GM12878 (cell line): Measurements from ENCODE around the gene KIF12. TPM values are rescaled to one million over a fixed set of nuclear protein-coding genes. Genes with fewer than 3 reads are reported as not detected.

Source experiments
- ATAC-seq: fragments of 200-7000 bp; cut with Tn5 transposase; 3 replicates; pipeline ENCODE4 v1.9.1; 2020; ENCODE audit warnings: mild to moderate bottlenecking, moderate library complexity
- BruUV-seq: library from RNA; stranded (reverse); fragments of 400-500 nt; replicated peaks from 2 replicates; lab custom pipeline; 2021; lab: Mats Ljungman, UMichigan
- CTCF ChIA-PET: fragments of 300-600 bp; sonication (Branson Sonifier 250); formaldehyde crosslinking; extraction: SDS; loops from one replicate; lab custom pipeline; 2021; ENCODE audit warnings: inconsistent platforms; lab: Yijun Ruan, JAX
- POLR2A ChIA-PET: fragments of 350-600 bp; formaldehyde crosslinking; extraction: SDS; loops from one replicate; lab custom pipeline; 2021; ENCODE audit warnings: inconsistent platforms; lab: Charles Lee
- RAD21 ChIA-PET: fragments of 300-600 bp; sonication (Branson Sonifier 250); formaldehyde crosslinking; loops from one replicate; lab custom pipeline; 2023; ENCODE audit warnings: antibody characterized with exemption; ENCODE audit not compliant: unreplicated experiment; lab: Charles Lee
- SMC1A ChIA-PET: fragments of 300-600 bp; sonication (Branson Sonifier 250); formaldehyde crosslinking; loops from one replicate; lab custom pipeline; 2023; ENCODE audit not compliant: unreplicated experiment, uncharacterized antibody; lab: Charles Lee
- DNase-seq: peaks from one replicate; pipeline ENCODE4 v3.0.0-alpha.2; 2011; ENCODE audit warnings: low read depth, low spot score
- FAIRE-seq: peaks from 3 replicates; lab custom pipeline; 2011; peaks lifted over from hg19 to GRCh38; lab: Jason Lieb, UNC
- H2AFZ ChIP-seq: 2 replicates; pipeline ENCODE4 v1.6.0; 2011; ENCODE audit warnings: low read depth, low read length, control low read depth; ENCODE audit not compliant: control insufficient read depth
- H3K27ac ChIP-seq: 2 replicates; pipeline ENCODE4 v1.5.1; 2011; ENCODE audit warnings: control low read depth; ENCODE audit not compliant: control insufficient read depth, insufficient read depth
- H3K27me3 ChIP-seq, 2 experiments: replicated peaks in 1 of 2; 2 replicates each; pipeline versions ENCODE4 v1.6.0 to v1.6.1; 2011; ENCODE audit warnings: low read length in 1 of 2; ENCODE audit not compliant: control insufficient read depth in 2 of 2, insufficient read depth in 2 of 2
- H3K36me3 ChIP-seq, 2 experiments: 2 replicates each; pipeline ENCODE4 v1.5.1; 2011; ENCODE audit warnings: low read length in 1 of 2; ENCODE audit not compliant: control insufficient read depth in 2 of 2, insufficient read depth in 2 of 2
- H3K4me1 ChIP-seq: 2 replicates; pipeline ENCODE4 v1.6.1; 2011; ENCODE audit warnings: mild to moderate bottlenecking, low read length, moderate library complexity, mixed read lengths; ENCODE audit not compliant: control insufficient read depth, insufficient read depth
- H3K4me2 ChIP-seq: 2 replicates; pipeline ENCODE4 v1.6.0; 2011; ENCODE audit warnings: control low read depth; ENCODE audit not compliant: control insufficient read depth, insufficient read depth
- H3K4me3 ChIP-seq: fragments of 200-600 bp; sonication (generic); 2 replicates; pipeline ENCODE4 v1.5.1; 2016
- H3K79me2 ChIP-seq: 2 replicates; pipeline ENCODE4 v1.6.0; 2011; ENCODE audit warnings: low read length; ENCODE audit not compliant: control insufficient read depth, insufficient read depth
- H3K9ac ChIP-seq: 2 replicates; pipeline ENCODE4 v1.8.0; 2011; ENCODE audit warnings: low read length, control low read depth, mixed read lengths; ENCODE audit not compliant: control insufficient read depth, insufficient read depth
- H3K9me3 ChIP-seq: replicated peaks from 3 replicates; pipeline ENCODE4 v1.5.1; 2011; ENCODE audit warnings: mild to moderate bottlenecking, low read length; ENCODE audit not compliant: control insufficient read depth, insufficient read depth
- H4K20me1 ChIP-seq: 2 replicates; pipeline ENCODE4 v1.6.0; 2011; ENCODE audit not compliant: control insufficient read depth, insufficient read depth
- CBFB ChIP-seq: IDR thresholded peaks from 2 replicates; pipeline ENCODE4 v1.6.1; 2016; ENCODE audit warnings: antibody characterized with exemption, low read depth
- CEBPB ChIP-seq, 2 experiments: fragments of 150-350 bp in 1 of 2; IDR thresholded peaks; 2 replicates each; pipeline ENCODE4 v1.6.1; 2012 to 2014; ENCODE audit warnings: low read depth in 2 of 2, low read length in 2 of 2, borderline replicate concordance in 1 of 2, inconsistent platforms in 1 of 2
- CHD1 ChIP-seq: IDR thresholded peaks from 2 replicates; pipeline ENCODE4 v1.6.1; 2012; ENCODE audit warnings: low read depth, low read length, improper control_type of control experiment
- CREM ChIP-seq: IDR thresholded peaks from 2 replicates; pipeline ENCODE4 v1.6.1; 2014; ENCODE audit warnings: antibody characterized with exemption, low read depth
- FOXM1 ChIP-seq: IDR thresholded peaks from 2 replicates; pipeline ENCODE4 v1.6.1; 2012; ENCODE audit warnings: low read depth, mild to moderate bottlenecking, inconsistent platforms, low read length, moderate library complexity
- NFYB ChIP-seq: IDR thresholded peaks from 2 replicates; pipeline ENCODE4 v1.6.1; 2011; ENCODE audit warnings: low read depth, mild to moderate bottlenecking, low read length, improper control_type of control experiment, moderate library complexity; ENCODE audit not compliant: insufficient read depth
- RAD21 ChIP-seq: IDR thresholded peaks from 2 replicates; pipeline ENCODE4 v1.6.1; 2011; ENCODE audit warnings: mild to moderate bottlenecking, low read depth, low read length, moderate library complexity; ENCODE audit not compliant: insufficient read depth
- TARDBP ChIP-seq: IDR thresholded peaks from 2 replicates; pipeline ENCODE4 v1.6.1; 2016; ENCODE audit warnings: borderline replicate concordance
- TCF12 ChIP-seq: IDR thresholded peaks from 2 replicates; pipeline ENCODE4 v1.6.1; 2011; ENCODE audit warnings: low read depth, mild to moderate bottlenecking, low read length
- TCF3 ChIP-seq: IDR thresholded peaks from 2 replicates; pipeline ENCODE4 v1.6.1; 2012; ENCODE audit warnings: low read depth, mild to moderate bottlenecking, low read length, borderline replicate concordance; ENCODE audit not compliant: insufficient read depth
- whole genome bisulfite sequencing: methylation state at CpG from one replicate; pipeline ENCODE4 v1.1.6; 2016; ENCODE audit warnings: low lambda C conversion rate; ENCODE audit not compliant: insufficient replicate concordance, insufficient coverage; ENCODE audit errors: missing lambda C conversion rate; 5-methylcytosine and 5-hydroxymethylcytosine counted together
- in situ Hi-C: fragments of 300-500 bp; cut with MboI; formaldehyde crosslinking; loops from 9 replicates; pipeline ENCODE4 v1.14.3; 2018; ENCODE audit warnings: mixed read lengths
- intact Hi-C: fragments of 100-400 bp; cut with micrococcal nuclease; formaldehyde crosslinking; loops from one replicate; pipeline ENCODE4 v1.14.2; 2022; ENCODE audit not compliant: unreplicated experiment
- polyA plus RNA-seq, 11 experiments: library from polyadenylated mRNA; depleted of rRNA in 4 of 11; unstranded in 6 of 11; stranded (reverse) in 5 of 11; fragments of >200 nt; fragmentation: Nextera tagmentation in 4 of 11; fragmentation: Illumina TruSeq in 1 of 11; extraction: Ambion mirVana in 4 of 11; extraction: Trizol in 1 of 11; gene quantifications; 1 replicate in 1 of 11; 2 replicates in 10 of 11; pipeline versions ENCODE4 v1.2.1 to v1.2.3, GENCODE V29; 2011 to 2016; ENCODE audit warnings: inconsistent platforms in 2 of 11, missing spikeins in 2 of 11, low read depth in 1 of 11
- total RNA-seq, 4 experiments: library from RNA; depleted of rRNA in 3 of 4; stranded (reverse); fragments of >200 nt in 3 of 4; fragmentation: Illumina TruSeq in 1 of 4; extraction: Trizol in 1 of 4; gene quantifications; 2 replicates each; pipeline versions ENCODE4 v1.2.1 to v1.2.3, GENCODE V29; 2013 to 2021
- TF ChIP-seq, protein P1 (sequence below): fragments of 450-650 bp; IDR thresholded peaks from 2 replicates; pipeline ENCODE4 v1.6.1; 2018; ENCODE audit warnings: mild to moderate bottlenecking, low read depth, moderate library complexity; ENCODE audit not compliant: partially characterized antibody
- TF ChIP-seq, protein P2 (sequence below): IDR thresholded peaks from 2 replicates; pipeline ENCODE4 v1.6.1; 2012; ENCODE audit warnings: improper control_type of control experiment, low read depth, low read length; ENCODE audit not compliant: insufficient replicate concordance
- TF ChIP-seq, protein P3 (sequence below): fragments of 450-650 bp; IDR thresholded peaks from 2 replicates; pipeline ENCODE4 v1.6.1; 2017; ENCODE audit warnings: borderline replicate concordance

KIF12 gene
- total and polyA plus RNA-seq, 10 of the 15 experiments (the other 5 are each of a cell fraction or from before 2014, with no cell fraction given), result not detected

DNA sequence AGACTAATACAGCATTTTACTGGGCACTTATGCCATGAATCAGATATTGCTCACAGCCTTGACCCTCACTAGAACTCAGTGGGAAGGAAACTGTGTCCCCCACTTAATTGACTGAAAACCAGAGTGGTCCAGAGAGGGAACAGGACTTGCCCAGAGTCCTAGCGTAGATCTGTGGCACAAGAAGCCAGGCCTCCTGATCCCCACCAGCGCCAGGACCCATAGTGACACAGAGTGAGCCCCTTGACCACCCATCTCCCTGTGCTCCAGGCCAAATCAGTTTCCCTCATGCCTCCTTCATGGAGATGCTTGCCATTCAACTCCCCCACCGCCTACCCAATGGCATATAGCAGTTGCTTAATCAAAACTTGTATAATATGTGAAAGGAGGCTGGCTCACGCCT is 8.3 kb downstream of the KIF12 start (continued):
- TF ChIP-seq, protein P1, sequence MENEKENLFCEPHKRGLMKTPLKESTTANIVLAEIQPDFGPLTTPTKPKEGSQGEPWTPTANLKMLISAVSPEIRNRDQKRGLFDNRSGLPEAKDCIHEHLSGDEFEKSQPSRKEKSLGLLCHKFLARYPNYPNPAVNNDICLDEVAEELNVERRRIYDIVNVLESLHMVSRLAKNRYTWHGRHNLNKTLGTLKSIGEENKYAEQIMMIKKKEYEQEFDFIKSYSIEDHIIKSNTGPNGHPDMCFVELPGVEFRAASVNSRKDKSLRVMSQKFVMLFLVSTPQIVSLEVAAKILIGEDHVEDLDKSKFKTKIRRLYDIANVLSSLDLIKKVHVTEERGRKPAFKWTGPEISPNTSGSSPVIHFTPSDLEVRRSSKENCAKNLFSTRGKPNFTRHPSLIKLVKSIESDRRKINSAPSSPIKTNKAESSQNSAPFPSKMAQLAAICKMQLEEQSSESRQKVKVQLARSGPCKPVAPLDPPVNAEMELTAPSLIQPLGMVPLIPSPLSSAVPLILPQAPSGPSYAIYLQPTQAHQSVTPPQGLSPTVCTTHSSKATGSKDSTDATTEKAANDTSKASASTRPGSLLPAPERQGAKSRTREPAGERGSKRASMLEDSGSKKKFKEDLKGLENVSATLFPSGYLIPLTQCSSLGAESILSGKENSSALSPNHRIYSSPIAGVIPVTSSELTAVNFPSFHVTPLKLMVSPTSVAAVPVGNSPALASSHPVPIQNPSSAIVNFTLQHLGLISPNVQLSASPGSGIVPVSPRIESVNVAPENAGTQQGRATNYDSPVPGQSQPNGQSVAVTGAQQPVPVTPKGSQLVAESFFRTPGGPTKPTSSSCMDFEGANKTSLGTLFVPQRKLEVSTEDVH, result no peak
- TF ChIP-seq RAD21 (no peak), CHD1 (no peak), CBFB (no peak), TARDBP (no peak)

DNA sequence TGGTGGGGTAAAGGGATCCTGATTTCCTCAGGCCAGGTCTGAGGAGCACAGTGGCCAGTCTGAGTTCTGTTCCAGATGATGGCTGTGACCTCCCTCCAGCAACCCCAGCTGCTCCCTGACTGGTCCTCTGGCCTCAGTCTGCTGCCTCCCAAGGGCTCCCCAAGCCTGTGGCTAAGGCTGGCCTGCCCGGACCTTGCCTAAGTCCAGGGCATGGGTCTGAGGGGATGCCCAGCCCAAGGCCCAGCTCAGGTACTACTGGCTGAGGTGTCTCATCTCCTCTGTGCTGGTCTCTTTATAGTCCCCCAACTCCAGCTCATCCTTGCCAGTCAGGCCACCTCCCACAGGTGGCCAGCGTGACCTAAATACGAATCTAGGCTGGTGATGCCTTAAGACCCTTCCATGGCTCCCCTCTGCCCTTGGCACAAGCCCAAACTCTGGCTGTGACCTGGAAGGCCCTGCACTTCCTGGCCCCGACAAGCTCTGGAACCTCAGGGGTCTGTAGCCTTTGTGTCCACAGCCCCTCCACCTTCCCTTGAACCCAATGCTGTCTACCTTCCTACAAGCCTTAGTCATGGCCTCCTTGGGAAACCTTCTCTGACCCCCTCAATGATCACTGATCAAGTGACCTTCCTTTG is 9.8 kb downstream of the KIF12 start:
- ChIA-PET SMC1A (interaction anchor here (0.6 kb wide), 1 partner anchor 266 kb away, joined by 3 read pairs; no protein-coding TSS in a partner anchor), CTCF (no interaction called here), RAD21 (no interaction called here), POLR2A (no interaction called here)
- no TSS peak for BruUV-seq
- H4K20me1 ChIP-seq, result no peaks in the 10 kb centered on the region
- 7% methylated on average over 4 of the region's 4 CpGs for WGBS
- no peak for DNase-seq
- no peak for ATAC-seq
- in situ Hi-C loops, result loop anchor here (25.0 kb wide), 1 partner anchor 198 kb away; no protein-coding TSS in a partner anchor
- no peaks in the 10 kb centered on the region for H3K79me2 ChIP-seq
- intact Hi-C loops, result no loop called here
- H3K4me3 ChIP-seq, result no peak overlapping the region
- no peak for FAIRE-seq
- H3K27me3 ChIP-seq, result peaks cover 0 to 5% of the 10 kb centered on the region in 2 experiments; a peak in 2 of 4 replicates
- H3K9me3 ChIP-seq, result no peaks in the 10 kb centered on the region
- H3K27ac ChIP-seq, result no peak overlapping the region
- H3K9ac ChIP-seq, result no peak overlapping the region
- H2AFZ ChIP-seq, result no peak overlapping the region
- H3K36me3 ChIP-seq, result no peaks in the 10 kb centered on the region
- H3K4me1 ChIP-seq, result no peaks in the 10 kb centered on the region
- no peak overlapping the region for H3K4me2 ChIP-seq
- TF ChIP-seq TCF3 (no peak), FOXM1 (no peak), NFYB (no peak), CEBPB (IDR thresholded peaks at IDR 0.05; ENCODE audit: borderline replicate concordance in 1 of 2, low read depth in 2 of 2, low read length in 2 of 2) (no peak), CREM (no peak), TCF12 (no peak)
- TF ChIP-seq, protein P2, sequence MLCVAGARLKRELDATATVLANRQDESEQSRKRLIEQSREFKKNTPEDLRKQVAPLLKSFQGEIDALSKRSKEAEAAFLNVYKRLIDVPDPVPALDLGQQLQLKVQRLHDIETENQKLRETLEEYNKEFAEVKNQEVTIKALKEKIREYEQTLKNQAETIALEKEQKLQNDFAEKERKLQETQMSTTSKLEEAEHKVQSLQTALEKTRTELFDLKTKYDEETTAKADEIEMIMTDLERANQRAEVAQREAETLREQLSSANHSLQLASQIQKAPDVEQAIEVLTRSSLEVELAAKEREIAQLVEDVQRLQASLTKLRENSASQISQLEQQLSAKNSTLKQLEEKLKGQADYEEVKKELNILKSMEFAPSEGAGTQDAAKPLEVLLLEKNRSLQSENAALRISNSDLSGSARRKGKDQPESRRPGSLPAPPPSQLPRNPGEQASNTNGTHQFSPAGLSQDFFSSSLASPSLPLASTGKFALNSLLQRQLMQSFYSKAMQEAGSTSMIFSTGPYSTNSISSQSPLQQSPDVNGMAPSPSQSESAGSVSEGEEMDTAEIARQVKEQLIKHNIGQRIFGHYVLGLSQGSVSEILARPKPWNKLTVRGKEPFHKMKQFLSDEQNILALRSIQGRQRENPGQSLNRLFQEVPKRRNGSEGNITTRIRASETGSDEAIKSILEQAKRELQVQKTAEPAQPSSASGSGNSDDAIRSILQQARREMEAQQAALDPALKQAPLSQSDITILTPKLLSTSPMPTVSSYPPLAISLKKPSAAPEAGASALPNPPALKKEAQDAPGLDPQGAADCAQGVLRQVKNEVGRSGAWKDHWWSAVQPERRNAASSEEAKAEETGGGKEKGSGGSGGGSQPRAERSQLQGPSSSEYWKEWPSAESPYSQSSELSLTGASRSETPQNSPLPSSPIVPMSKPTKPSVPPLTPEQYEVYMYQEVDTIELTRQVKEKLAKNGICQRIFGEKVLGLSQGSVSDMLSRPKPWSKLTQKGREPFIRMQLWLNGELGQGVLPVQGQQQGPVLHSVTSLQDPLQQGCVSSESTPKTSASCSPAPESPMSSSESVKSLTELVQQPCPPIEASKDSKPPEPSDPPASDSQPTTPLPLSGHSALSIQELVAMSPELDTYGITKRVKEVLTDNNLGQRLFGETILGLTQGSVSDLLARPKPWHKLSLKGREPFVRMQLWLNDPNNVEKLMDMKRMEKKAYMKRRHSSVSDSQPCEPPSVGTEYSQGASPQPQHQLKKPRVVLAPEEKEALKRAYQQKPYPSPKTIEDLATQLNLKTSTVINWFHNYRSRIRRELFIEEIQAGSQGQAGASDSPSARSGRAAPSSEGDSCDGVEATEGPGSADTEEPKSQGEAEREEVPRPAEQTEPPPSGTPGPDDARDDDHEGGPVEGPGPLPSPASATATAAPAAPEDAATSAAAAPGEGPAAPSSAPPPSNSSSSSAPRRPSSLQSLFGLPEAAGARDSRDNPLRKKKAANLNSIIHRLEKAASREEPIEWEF, result no peak
- TF ChIP-seq, protein P3, sequence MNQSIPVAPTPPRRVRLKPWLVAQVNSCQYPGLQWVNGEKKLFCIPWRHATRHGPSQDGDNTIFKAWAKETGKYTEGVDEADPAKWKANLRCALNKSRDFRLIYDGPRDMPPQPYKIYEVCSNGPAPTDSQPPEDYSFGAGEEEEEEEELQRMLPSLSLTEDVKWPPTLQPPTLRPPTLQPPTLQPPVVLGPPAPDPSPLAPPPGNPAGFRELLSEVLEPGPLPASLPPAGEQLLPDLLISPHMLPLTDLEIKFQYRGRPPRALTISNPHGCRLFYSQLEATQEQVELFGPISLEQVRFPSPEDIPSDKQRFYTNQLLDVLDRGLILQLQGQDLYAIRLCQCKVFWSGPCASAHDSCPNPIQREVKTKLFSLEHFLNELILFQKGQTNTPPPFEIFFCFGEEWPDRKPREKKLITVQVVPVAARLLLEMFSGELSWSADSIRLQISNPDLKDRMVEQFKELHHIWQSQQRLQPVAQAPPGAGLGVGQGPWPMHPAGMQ, result no peak
